ENCODE results near the gene AVP. TPM values are rescaled to one million over a fixed set of nuclear protein-coding genes. Genes with fewer than 3 reads are reported as not detected.
A peak's percentile ranks its signal among the peaks of the same experiment; 100 is the strongest.
"Not testable (repeated sequence)": the region's sequence is repeated elsewhere in the genome, so short reads cannot be mapped to it uniquely, and the experiment has no call there.

Gene AVP
- total RNA-seq, 1 donor from 2014 or later = not detected

DNA sequence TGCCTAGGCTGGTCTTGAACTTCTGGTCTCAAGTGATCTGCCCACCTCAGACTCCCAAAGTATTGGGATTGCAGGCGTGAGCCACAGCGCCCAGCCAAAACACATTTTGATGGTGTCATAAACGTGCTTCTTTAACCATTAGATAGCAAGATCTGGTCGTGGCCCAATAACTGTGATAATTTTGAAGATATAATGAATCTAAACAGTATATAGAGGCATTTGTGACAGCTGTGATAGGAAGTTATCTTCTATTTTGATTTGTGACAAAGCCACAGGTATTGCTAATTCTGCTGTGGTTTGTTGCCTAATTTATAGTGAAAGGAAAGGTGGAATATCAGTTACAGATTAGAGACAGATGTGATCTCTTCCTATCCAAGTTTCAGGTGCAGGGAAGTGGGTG lies 13.8 kb downstream of the AVP start:
- no peaks in the 10 kb centered on the region for H3K36me3 Mint-ChIP-seq (ENCODE audit: low read depth, unreplicated experiment)
- peaks cover 3% of the 10 kb centered on the region for H3K4me1 Mint-ChIP-seq (ENCODE audit: unreplicated experiment)
- H3K27ac Mint-ChIP-seq (ENCODE audit: unreplicated experiment) = no peak overlapping the region
- no peak for DNase-seq (ENCODE audit: low spot score)
- peak overlapping the region; percentile 56 for H3K4me3 Mint-ChIP-seq (ENCODE audit: unreplicated experiment)
- peaks cover 14% of the 10 kb centered on the region for H3K27me3 Mint-ChIP-seq (ENCODE audit: unreplicated experiment)
- TF ChIP-seq CTCF (IDR thresholded peaks at IDR 0.05; ENCODE audit: unreplicated experiment) = no peak
- no peaks in the 10 kb centered on the region for H3K9me3 Mint-ChIP-seq (ENCODE audit: unreplicated experiment)

GRCh38 chr20:3068986-3069900 lies 15.3 kb downstream of the AVP start:
- no peaks in the 10 kb centered on the region for H3K9me3 Mint-ChIP-seq (ENCODE audit: unreplicated experiment)
- H3K27ac Mint-ChIP-seq (ENCODE audit: unreplicated experiment) = no peak overlapping the region
- H3K27me3 Mint-ChIP-seq (ENCODE audit: unreplicated experiment) = peaks cover 9% of the 10 kb centered on the region
- no peak for DNase-seq (ENCODE audit: low spot score)
- no peak overlapping the region for H3K4me3 Mint-ChIP-seq (ENCODE audit: unreplicated experiment)
- no peaks in the 10 kb centered on the region for H3K4me1 Mint-ChIP-seq (ENCODE audit: unreplicated experiment)
- no peaks in the 10 kb centered on the region for H3K36me3 Mint-ChIP-seq (ENCODE audit: low read depth, unreplicated experiment)
- no peak for TF ChIP-seq CTCF (IDR thresholded peaks at IDR 0.05; ENCODE audit: unreplicated experiment)

DNA sequence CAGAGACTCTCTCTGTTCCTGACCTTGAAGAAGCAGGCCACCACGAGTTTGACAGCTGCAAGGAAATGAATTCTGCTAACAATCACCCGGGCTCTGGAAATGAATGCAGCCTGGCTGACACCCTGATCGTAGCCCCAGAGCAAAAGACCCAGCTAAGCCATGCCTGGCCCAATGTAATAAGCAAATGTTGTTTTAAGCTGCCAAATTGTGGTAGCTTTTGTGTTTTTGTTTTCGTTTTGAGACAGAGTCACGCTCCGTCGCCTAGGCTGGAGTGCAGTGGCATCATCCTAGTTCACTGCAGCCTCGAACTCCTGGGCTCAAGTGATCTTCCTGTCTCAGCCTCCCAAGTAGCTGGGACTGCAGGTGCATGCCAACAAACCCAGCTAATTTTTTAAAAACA lies 16.4 kb downstream of the AVP start:
- Mint-ChIP-seq H3K4me3 (ENCODE audit: unreplicated experiment) (no peak overlapping the region), H3K36me3 (ENCODE audit: low read depth, unreplicated experiment) (no peaks in the 10 kb centered on the region), H3K27ac (ENCODE audit: unreplicated experiment) (no peak overlapping the region), H3K27me3 (ENCODE audit: unreplicated experiment) (peaks cover 6% of the 10 kb centered on the region), H3K9me3 (ENCODE audit: unreplicated experiment) (no peaks in the 10 kb centered on the region), H3K4me1 (ENCODE audit: unreplicated experiment) (no peaks in the 10 kb centered on the region)
- no peak for DNase-seq (ENCODE audit: low spot score)
- no peak for TF ChIP-seq CTCF (IDR thresholded peaks at IDR 0.05; ENCODE audit: unreplicated experiment)

GRCh38 chr20:3067139-3068014 lies 17.1 kb downstream of the AVP start:
- Mint-ChIP-seq H3K36me3 (ENCODE audit: low read depth, unreplicated experiment) (no peaks in the 10 kb centered on the region), H3K27ac (ENCODE audit: unreplicated experiment) (no peak overlapping the region)

DNA sequence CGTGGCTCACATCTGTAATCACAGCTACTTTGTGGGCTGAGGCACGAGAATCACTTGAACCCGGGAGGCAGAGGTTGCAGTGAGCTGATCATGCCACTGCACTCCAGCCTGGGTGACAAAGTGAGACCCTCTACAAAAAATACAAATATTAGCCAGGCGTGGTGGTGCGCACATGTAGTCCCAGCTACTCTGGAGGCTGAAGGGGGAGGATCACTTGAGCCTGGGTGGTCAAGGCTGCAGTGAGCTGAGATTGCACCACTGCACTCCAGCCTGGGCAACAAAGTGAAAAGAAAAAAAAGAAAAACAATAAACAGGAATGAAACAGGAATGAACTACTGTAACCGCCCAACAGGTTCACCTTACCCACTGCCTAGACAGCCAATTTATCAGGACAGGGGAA lies 20.4 kb downstream of the AVP start:
- not testable (repeated sequence) for H3K27ac Mint-ChIP-seq (ENCODE audit: unreplicated experiment); DNase-seq (ENCODE audit: low spot score); H3K9me3 Mint-ChIP-seq (ENCODE audit: unreplicated experiment)

More at GRCh38 chr20:3067139-3068014, 17.1 kb downstream of the AVP start:
- no peaks in the 10 kb centered on the region for H3K4me1 Mint-ChIP-seq (ENCODE audit: unreplicated experiment)
- TF ChIP-seq CTCF (IDR thresholded peaks at IDR 0.05; ENCODE audit: unreplicated experiment) = no peak
- H3K4me3 Mint-ChIP-seq (ENCODE audit: unreplicated experiment) = no peak overlapping the region
- peaks cover 4% of the 10 kb centered on the region for H3K27me3 Mint-ChIP-seq (ENCODE audit: unreplicated experiment)
- no peaks in the 10 kb centered on the region for H3K9me3 Mint-ChIP-seq (ENCODE audit: unreplicated experiment)
- no peak for DNase-seq (ENCODE audit: low spot score)

More for the DNA sequence above, 20.4 kb downstream of the AVP start:
- H3K36me3 Mint-ChIP-seq (ENCODE audit: low read depth, unreplicated experiment); H3K4me1 Mint-ChIP-seq (ENCODE audit: unreplicated experiment); H3K4me3 Mint-ChIP-seq (ENCODE audit: unreplicated experiment); H3K27me3 Mint-ChIP-seq (ENCODE audit: unreplicated experiment): not testable (repeated sequence)

Data from endothelial cell (in vitro differentiated cells).